GM23338 (cell line): Measurements from ENCODE around the gene SF3B3. TPM values are rescaled to one million over a fixed set of nuclear protein-coding genes. Genes with fewer than 3 reads are reported as not detected.

Experiments
- ATAC-seq: fragments of 200-7000 bp; cut with Tn5 transposase; 3 replicates; pipeline ENCODE4 v1.9.1; 2020
- DNase-seq: peaks from one replicate; pipeline ENCODE4 v3.0.0-alpha.2; 2015; ENCODE audit warnings: low spot score
- H2AFZ ChIP-seq: fragments of 200-600 bp; sonication (generic); 2 replicates; pipeline ENCODE4 v1.8.0; 2016; ENCODE audit warnings: antibody characterized with exemption, mild to moderate bottlenecking, moderate library complexity
- H3F3A ChIP-seq: fragments of 200-600 bp; sonication (generic); replicated peaks from 2 replicates; pipeline ENCODE4 v1.8.0; 2017; ENCODE audit warnings: antibody characterized with exemption, mixed run types, low read depth
- H3K27ac ChIP-seq: fragments of 200-600 bp; sonication (generic); 2 replicates; pipeline ENCODE4 v1.6.1; 2016; ENCODE audit warnings: low read depth
- H3K27me3 ChIP-seq: fragments of 200-600 bp; sonication (generic); 2 replicates; pipeline ENCODE4 v1.8.0; 2016; ENCODE audit warnings: mild to moderate bottlenecking, mixed run types, moderate library complexity; ENCODE audit not compliant: insufficient read depth
- H3K36me3 ChIP-seq: fragments of 200-600 bp; sonication (generic); 2 replicates; pipeline ENCODE4 v1.8.0; 2016; ENCODE audit warnings: mild to moderate bottlenecking; ENCODE audit not compliant: insufficient read depth
- H3K4me1 ChIP-seq: fragments of 200-600 bp; sonication (generic); 2 replicates; pipeline ENCODE4 v1.8.0; 2016; ENCODE audit warnings: mild to moderate bottlenecking, moderate library complexity; ENCODE audit not compliant: insufficient read depth
- H3K4me2 ChIP-seq: fragments of 200-600 bp; sonication (generic); 2 replicates; pipeline ENCODE4 v1.7.1; 2017; ENCODE audit warnings: mixed run types
- H3K4me3 ChIP-seq: fragments of 200-600 bp; sonication (generic); 2 replicates; pipeline ENCODE4 v1.6.1; 2016; ENCODE audit warnings: mixed run types
- H3K79me2 ChIP-seq: fragments of 200-600 bp; sonication (generic); replicated peaks from 2 replicates; pipeline ENCODE4 v1.8.0; 2017; ENCODE audit warnings: mild to moderate bottlenecking; ENCODE audit not compliant: insufficient read depth
- H3K9me2 ChIP-seq: fragments of 200-600 bp; sonication (generic); 2 replicates; pipeline ENCODE4 v1.8.0; 2017; ENCODE audit not compliant: insufficient read depth
- H4K20me1 ChIP-seq: fragments of 200-600 bp; sonication (generic); replicated peaks from 2 replicates; pipeline ENCODE4 v1.8.0; 2017; ENCODE audit warnings: mild to moderate bottlenecking; ENCODE audit not compliant: insufficient read depth
- H3K27ac Mint-ChIP-seq: 2 replicates; pipeline ENCODE4 v1.8.0; 2020; ENCODE audit warnings: inconsistent platforms, mild to moderate bottlenecking, moderate library complexity, mixed read lengths
- H3K27me3 Mint-ChIP-seq: 3 replicates; pipeline ENCODE4 v1.8.0; 2022; ENCODE audit warnings: low read depth, mild to moderate bottlenecking, moderate library complexity, mixed read lengths, inconsistent platforms; ENCODE audit not compliant: insufficient read depth, poor library complexity
- H3K36me3 Mint-ChIP-seq: 3 replicates; pipeline ENCODE4 v1.8.0; 2021; ENCODE audit warnings: low read depth, mild to moderate bottlenecking, inconsistent platforms, moderate library complexity, mixed read lengths
- H3K4me1 Mint-ChIP-seq: 3 replicates; pipeline ENCODE4 v1.8.0; 2020; ENCODE audit warnings: mild to moderate bottlenecking, inconsistent platforms, mixed read lengths
- H3K4me3 Mint-ChIP-seq: 3 replicates; pipeline ENCODE4 v1.8.0; 2021; ENCODE audit warnings: moderate library complexity, mild to moderate bottlenecking, inconsistent platforms, mixed read lengths
- H3K9me3 Mint-ChIP-seq: 3 replicates; pipeline ENCODE4 v1.8.0; 2020; ENCODE audit warnings: moderate library complexity, mild to moderate bottlenecking, inconsistent platforms, mixed read lengths
- CTCF ChIP-seq, 2 experiments: fragments of 200-600 bp in 1 of 2; sonication (generic) in 1 of 2; conservative IDR thresholded peaks; 2 replicates each; pipeline versions ENCODE4 v1.5.1 to v1.6.1; 2016 to 2017; ENCODE audit warnings: antibody characterized with exemption in 2 of 2, low read depth in 2 of 2, mild to moderate bottlenecking in 2 of 2, moderate library complexity in 1 of 2
- EZH2 ChIP-seq: fragments of 200-600 bp; sonication (generic); IDR thresholded peaks from one replicate; pipeline ENCODE4 v1.8.0; 2017; ENCODE audit warnings: antibody characterized with exemption, mild to moderate bottlenecking, low read depth; ENCODE audit not compliant: unreplicated experiment
- JUNB ChIP-seq: IDR thresholded peaks from one replicate; pipeline ENCODE4 v1.6.1; 2016; ENCODE audit warnings: antibody characterized with exemption; ENCODE audit not compliant: unreplicated experiment
- STAT1 ChIP-seq: IDR thresholded peaks from one replicate; pipeline ENCODE4 v1.6.1; 2016; ENCODE audit warnings: antibody characterized with exemption; ENCODE audit not compliant: unreplicated experiment
- ZNF114 ChIP-seq: fragments of 250-450 bp; sonication (Bioruptor Pico); IDR thresholded peaks from 2 replicates; pipeline ENCODE4 v1.5.0; 2020; ENCODE audit warnings: mild to moderate bottlenecking, moderate library complexity
- ZNF331 ChIP-seq: fragments of 250-450 bp; sonication (Bioruptor Pico); IDR thresholded peaks from 2 replicates; pipeline ENCODE4 v1.5.0; 2020; ENCODE audit warnings: low read depth, mild to moderate bottlenecking, moderate library complexity
- ZNF462 ChIP-seq: fragments of 250-450 bp; sonication (Bioruptor Pico); IDR thresholded peaks from 2 replicates; pipeline ENCODE4 v1.5.0; 2020; ENCODE audit warnings: mild to moderate bottlenecking, moderate library complexity
- polyA plus RNA-seq: library from polyadenylated mRNA; unstranded; fragments of >200 nt; fragmentation: Nextera tagmentation; extraction: Ambion mirVana; gene quantifications from 2 replicates; pipeline ENCODE4 v1.2.1, GENCODE V29; 2016
- total RNA-seq: library from RNA; depleted of rRNA; stranded (reverse); fragments of >200 nt; shearing (Covaris generic); gene quantifications from 2 replicates; pipeline ENCODE4 v1.2.3, GENCODE V29; 2014
- TF ChIP-seq, protein P1 (sequence below): IDR thresholded peaks from 2 replicates; pipeline ENCODE4 v1.6.1; 2016; ENCODE audit warnings: antibody characterized with exemption
- TF ChIP-seq, protein P2 (sequence below): IDR thresholded peaks from one replicate; pipeline ENCODE4 v1.6.1; 2018; ENCODE audit warnings: antibody characterized with exemption; ENCODE audit not compliant: unreplicated experiment

SF3B3 gene
- total and polyA plus RNA-seq, 2 experiments from 2014 or later, result 202 to 289 TPM

DNA sequence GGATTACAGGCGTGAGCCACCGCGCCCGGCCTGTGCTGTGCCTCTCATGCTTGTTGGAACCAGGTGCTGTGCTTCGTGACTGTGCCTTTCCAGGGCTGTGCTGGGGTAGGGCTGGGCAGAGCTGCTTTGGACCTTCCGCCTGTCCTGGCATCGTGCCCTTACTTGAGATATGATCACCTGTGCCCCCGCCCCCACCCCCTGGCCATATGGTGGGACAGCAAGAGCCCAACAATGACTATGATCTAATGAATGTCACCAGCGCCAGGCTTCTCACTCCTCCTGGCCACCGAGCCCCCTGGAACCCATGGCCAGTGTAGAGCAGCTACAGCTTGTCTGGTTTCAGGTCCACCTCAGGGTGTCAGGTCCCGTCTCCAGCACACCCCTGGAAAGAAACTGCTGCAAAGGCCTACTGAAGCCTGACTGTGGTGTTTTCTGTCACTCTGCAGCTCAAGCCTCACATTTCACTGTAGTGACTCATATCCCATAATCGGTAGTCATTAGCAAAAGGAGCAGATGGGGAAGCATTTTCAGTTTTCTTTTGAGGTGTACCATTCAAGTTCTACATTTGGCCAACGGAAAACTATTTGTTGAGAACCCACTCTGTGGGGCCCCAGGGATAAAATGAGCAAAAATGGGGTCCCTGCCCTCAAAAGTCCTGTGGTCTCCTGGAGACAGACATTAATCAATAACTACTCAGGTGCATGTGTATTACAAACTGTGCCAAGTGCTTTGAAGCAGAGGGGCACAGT, 47.2 kb upstream of the SF3B3 start:
- ATAC-seq (no peak), DNase-seq (no peak)
- H3K4me2 ChIP-seq, result no peak overlapping the region
- no peaks in the 10 kb centered on the region for H3K4me1 ChIP-seq
- no peak overlapping the region; the same call in 1 of the 2 replicates for H3K27ac ChIP-seq
- peaks cover 9% of the 10 kb centered on the region; the same call in 2 of the 3 replicates for H3K4me1 Mint-ChIP-seq
- H4K20me1 ChIP-seq, result no peaks in the 10 kb centered on the region
- no peaks in the 10 kb centered on the region for H3K9me3 Mint-ChIP-seq
- no peak overlapping the region for H3K4me3 Mint-ChIP-seq
- TF ChIP-seq STAT1 (no peak), ZNF114 (CRISPR knock-in tag) (no peak), EZH2 (no peak), CTCF (conservative IDR thresholded peaks at IDR 0.05; ENCODE audit: low read depth in 2 of 2) (no peak), ZNF331 (no peak), JUNB (no peak), ZNF462 (CRISPR knock-in tag) (no peak)
- TF ChIP-seq, protein P1, sequence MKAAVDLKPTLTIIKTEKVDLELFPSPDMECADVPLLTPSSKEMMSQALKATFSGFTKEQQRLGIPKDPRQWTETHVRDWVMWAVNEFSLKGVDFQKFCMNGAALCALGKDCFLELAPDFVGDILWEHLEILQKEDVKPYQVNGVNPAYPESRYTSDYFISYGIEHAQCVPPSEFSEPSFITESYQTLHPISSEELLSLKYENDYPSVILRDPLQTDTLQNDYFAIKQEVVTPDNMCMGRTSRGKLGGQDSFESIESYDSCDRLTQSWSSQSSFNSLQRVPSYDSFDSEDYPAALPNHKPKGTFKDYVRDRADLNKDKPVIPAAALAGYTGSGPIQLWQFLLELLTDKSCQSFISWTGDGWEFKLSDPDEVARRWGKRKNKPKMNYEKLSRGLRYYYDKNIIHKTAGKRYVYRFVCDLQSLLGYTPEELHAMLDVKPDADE, result no peak
- TF ChIP-seq, protein P2, sequence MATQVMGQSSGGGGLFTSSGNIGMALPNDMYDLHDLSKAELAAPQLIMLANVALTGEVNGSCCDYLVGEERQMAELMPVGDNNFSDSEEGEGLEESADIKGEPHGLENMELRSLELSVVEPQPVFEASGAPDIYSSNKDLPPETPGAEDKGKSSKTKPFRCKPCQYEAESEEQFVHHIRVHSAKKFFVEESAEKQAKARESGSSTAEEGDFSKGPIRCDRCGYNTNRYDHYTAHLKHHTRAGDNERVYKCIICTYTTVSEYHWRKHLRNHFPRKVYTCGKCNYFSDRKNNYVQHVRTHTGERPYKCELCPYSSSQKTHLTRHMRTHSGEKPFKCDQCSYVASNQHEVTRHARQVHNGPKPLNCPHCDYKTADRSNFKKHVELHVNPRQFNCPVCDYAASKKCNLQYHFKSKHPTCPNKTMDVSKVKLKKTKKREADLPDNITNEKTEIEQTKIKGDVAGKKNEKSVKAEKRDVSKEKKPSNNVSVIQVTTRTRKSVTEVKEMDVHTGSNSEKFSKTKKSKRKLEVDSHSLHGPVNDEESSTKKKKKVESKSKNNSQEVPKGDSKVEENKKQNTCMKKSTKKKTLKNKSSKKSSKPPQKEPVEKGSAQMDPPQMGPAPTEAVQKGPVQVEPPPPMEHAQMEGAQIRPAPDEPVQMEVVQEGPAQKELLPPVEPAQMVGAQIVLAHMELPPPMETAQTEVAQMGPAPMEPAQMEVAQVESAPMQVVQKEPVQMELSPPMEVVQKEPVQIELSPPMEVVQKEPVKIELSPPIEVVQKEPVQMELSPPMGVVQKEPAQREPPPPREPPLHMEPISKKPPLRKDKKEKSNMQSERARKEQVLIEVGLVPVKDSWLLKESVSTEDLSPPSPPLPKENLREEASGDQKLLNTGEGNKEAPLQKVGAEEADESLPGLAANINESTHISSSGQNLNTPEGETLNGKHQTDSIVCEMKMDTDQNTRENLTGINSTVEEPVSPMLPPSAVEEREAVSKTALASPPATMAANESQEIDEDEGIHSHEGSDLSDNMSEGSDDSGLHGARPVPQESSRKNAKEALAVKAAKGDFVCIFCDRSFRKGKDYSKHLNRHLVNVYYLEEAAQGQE, result no peak
- no peaks in the 10 kb centered on the region for H3K27me3 ChIP-seq
- H3K9me2 ChIP-seq, result no peaks in the 10 kb centered on the region
- H3K79me2 ChIP-seq, result no peaks in the 10 kb centered on the region
- no peaks in the 10 kb centered on the region for H3K36me3 ChIP-seq
- no peak overlapping the region for H3K4me3 ChIP-seq
- peaks cover 9% of the 10 kb centered on the region; the same call in 1 of the 3 replicates for H3K36me3 Mint-ChIP-seq
- no peaks in the 10 kb centered on the region for H3F3A ChIP-seq
- no peak overlapping the region for H3K27ac Mint-ChIP-seq
- H3K27me3 Mint-ChIP-seq, result peaks cover 8% of the 10 kb centered on the region
- H2AFZ ChIP-seq, result no peak overlapping the region
